ENCODE measurements around the gene TPRA1.
A peak's percentile ranks its signal among the peaks of the same experiment; 100 is the strongest.

The TPRA1 gene

DNA sequence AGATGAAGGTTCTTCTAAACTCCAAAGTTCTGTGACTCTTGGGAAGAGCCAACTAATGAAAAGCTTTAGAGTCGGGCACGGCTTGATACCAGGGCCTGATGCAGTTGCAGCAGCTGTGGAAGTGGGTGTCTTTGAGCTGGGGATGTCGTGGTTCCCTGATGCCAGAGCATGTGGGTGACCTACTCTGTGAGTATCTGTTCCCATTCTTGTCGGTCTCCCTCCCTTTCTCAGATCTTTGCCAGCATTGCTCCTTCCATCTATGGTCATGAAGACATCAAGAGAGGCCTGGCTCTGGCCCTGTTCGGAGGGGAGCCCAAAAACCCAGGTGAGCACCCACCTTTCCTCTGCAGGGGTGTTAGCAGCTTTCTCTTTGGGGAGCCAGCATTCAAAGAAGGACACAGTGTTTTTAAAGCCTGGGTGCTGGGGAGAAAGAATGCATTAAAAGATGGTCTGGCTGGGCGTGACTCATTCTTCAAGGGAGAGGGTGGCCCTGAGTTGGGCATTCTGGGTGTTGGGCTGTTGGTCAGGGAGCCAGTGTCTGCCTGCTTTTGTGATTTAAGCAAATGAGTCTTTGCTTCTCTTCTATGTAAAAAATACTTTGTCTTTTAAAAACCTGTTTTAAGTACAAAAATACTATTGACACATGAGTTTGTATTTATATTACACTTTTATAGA is 25.2 kb upstream of the TPRA1 start:
- TF ChIP-seq, protein P1, sequence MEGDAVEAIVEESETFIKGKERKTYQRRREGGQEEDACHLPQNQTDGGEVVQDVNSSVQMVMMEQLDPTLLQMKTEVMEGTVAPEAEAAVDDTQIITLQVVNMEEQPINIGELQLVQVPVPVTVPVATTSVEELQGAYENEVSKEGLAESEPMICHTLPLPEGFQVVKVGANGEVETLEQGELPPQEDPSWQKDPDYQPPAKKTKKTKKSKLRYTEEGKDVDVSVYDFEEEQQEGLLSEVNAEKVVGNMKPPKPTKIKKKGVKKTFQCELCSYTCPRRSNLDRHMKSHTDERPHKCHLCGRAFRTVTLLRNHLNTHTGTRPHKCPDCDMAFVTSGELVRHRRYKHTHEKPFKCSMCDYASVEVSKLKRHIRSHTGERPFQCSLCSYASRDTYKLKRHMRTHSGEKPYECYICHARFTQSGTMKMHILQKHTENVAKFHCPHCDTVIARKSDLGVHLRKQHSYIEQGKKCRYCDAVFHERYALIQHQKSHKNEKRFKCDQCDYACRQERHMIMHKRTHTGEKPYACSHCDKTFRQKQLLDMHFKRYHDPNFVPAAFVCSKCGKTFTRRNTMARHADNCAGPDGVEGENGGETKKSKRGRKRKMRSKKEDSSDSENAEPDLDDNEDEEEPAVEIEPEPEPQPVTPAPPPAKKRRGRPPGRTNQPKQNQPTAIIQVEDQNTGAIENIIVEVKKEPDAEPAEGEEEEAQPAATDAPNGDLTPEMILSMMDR (IDR thresholded peaks at IDR 0.05; ENCODE audit: low read length, missing control alignments): no peak
- DNase-seq (ENCODE audit: low read depth): no peak
- no peak overlapping the region for H3K4me3 ChIP-seq (replicated peaks; ENCODE audit: low read depth, low read length)

DNA sequence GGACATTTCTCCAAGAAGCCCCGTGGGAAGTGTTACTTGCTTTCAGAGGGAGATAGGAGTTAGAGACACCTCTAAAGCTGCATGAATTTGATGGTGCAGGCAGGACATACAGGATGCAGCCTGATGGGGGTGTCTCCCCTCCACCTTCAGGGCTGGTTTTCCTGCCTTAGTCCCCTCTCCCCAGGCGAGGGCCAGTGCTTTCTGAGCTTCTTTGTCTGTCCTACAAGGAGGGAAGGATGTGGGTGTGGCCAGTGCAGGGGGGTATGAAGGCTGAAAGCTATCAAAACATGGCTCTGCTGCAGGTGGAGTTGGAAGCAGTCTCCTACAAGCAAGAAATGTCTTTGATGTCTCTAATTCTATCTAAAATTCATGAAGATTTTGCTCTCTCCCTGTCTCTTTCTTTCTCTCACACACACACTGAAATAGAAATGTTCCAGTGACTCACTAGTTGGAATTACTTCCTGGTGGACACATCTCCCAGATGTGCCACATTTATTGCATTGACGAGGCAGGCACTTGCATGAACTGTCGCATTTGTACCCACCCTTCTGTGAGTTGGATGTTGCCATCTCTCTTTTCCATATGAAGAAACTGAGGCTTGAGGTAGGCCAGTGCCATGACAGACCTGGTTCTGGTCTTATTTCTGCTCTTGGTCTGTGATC is 24.5 kb upstream of the TPRA1 start:
- TF ChIP-seq, protein P1 (IDR thresholded peaks at IDR 0.05; ENCODE audit: low read length, missing control alignments): no peak
- no peak overlapping the region for H3K4me3 ChIP-seq (replicated peaks; ENCODE audit: low read depth, low read length)
- DNase-seq (ENCODE audit: low read depth): no peak

DNA sequence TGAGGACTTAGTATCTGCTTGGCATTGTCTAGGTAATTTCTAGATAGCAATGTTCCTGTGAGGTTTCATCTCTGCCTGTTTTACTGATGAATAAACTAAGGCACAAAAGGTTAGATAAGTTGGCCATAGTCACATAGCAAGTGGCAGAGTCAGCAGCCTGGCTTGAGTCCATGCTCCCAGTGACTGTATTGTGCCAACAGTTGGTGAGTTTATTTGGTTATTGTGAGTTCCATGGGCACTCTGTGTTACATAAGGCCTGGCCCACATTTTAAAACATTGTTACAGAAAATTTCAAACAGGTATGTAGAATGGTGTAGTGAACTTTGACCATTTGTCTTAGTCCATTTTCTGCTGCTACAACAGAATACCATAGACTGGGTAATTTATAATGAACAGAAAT is 22.9 kb upstream of the TPRA1 start:
- H3K4me3 ChIP-seq (replicated peaks; ENCODE audit: low read depth, low read length): no peak overlapping the region
- no peak for DNase-seq (ENCODE audit: low read depth)
- TF ChIP-seq, protein P1 (IDR thresholded peaks at IDR 0.05; ENCODE audit: low read length, missing control alignments): no peak

DNA sequence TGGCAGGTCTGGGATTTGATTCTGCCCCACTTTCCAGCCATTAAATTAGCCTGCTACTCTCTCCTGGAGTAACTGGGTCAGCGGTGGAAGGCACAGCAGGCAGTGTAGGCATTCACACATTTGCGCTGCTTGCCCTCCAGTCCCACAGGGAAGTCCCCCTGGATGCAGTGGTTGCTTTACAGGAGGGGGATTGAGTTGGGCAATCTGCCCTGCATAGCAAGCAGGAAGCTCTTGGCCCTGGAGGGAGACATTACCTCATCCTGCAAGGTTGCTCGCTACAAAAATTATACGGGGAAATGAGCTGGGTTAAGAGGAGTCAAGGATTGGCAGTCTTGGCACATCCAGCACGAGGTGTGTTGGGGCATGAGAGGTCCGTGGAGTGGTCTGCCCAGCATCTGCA is 22.4 kb upstream of the TPRA1 start:
- TF ChIP-seq, protein P1 (IDR thresholded peaks at IDR 0.05; ENCODE audit: low read length, missing control alignments): no peak
- H3K4me3 ChIP-seq (replicated peaks; ENCODE audit: low read depth, low read length): no peak overlapping the region
- DNase-seq (ENCODE audit: low read depth): peak; percentile 29

DNA sequence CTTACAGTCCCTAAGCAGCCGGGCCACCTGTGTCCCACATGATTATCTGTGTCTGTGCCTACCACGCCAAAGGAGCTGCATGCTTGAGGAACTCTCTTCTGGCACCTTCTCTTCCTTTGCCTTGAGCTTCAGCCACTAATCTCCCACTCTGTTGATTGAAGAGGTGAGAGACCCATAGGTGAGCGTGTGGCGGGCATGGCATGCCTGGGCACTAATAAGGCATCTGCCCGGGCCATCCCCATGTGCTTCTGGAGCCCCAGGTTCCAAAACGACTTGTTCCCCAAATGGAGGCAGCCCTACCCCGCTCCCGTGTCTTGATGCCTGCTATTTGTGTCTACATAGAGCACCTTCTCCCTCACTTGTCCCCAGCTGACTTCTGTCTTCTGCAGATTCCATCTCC is 20.7 kb upstream of the TPRA1 start:
- TF ChIP-seq, protein P1 (IDR thresholded peaks at IDR 0.05; ENCODE audit: low read length, missing control alignments): no peak
- no peak overlapping the region for H3K4me3 ChIP-seq (replicated peaks; ENCODE audit: low read depth, low read length)
- no peak for DNase-seq (ENCODE audit: low read depth)

DNA sequence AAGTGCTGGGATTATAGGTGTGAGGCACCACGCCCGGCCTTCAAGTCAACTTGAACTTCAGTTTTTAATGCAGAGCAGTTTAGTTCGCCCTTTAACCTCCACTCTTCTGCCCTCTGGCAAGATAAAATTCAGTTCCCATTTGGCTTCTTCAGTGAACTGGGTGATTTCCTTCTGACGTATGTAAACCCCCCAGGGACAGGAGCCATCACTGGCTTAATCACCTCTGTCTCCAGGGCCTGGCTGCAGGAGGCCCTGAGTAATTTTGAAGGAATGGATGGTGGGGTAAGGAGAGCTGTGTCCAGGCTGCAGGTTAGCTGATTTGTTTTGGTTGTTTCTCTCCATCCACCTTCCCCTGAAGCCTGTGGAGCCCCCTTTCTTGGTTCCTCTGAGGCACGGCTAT is 19.6 kb upstream of the TPRA1 start:
- TF ChIP-seq, protein P1 (IDR thresholded peaks at IDR 0.05; ENCODE audit: low read length, missing control alignments): no peak
- no peak for DNase-seq (ENCODE audit: low read depth)
- no peak overlapping the region for H3K4me3 ChIP-seq (replicated peaks; ENCODE audit: low read depth, low read length)

DNA sequence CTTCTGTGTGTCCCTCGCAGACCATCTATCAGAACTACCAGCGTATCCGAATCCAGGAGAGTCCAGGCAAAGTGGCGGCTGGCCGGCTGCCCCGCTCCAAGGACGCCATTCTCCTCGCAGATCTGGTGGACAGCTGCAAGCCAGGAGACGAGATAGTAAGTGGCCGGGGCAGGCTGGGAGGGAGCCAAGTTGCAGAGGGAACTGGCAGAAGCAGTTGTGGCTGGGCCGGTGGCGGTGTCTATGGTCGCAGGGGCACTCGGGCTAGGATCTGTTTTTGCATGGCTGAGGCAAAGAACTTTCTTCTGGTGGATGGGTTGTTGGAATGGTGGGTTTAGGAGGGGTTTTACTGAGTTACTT is 17.8 kb upstream of the TPRA1 start:
- DNase-seq (ENCODE audit: low read depth): no peak
- H3K4me3 ChIP-seq (replicated peaks; ENCODE audit: low read depth, low read length): no peak overlapping the region
- TF ChIP-seq, protein P1 (IDR thresholded peaks at IDR 0.05; ENCODE audit: low read length, missing control alignments): no peak
